Astrocyte (in vitro differentiated cells and primary cell): Measurements from ENCODE around the gene C1orf56. TPM values are rescaled to one million over a fixed set of nuclear protein-coding genes. Genes with fewer than 3 reads are reported as not detected.

Experiments used
- DNase-seq: peaks from one replicate; pipeline ENCODE4 v3.0.0-alpha.2; 2010; ENCODE audit warnings: low read depth
- FAIRE-seq: peaks from 2 replicates; lab custom pipeline; 2011; peaks lifted over from hg19 to GRCh38; lab: Jason Lieb, UNC
- H2AFZ ChIP-seq: 2 replicates; pipeline ENCODE4 v1.6.0; 2012; ENCODE audit warnings: low read depth, low read length, inconsistent platforms
- H3K27ac ChIP-seq: 2 replicates; pipeline ENCODE4 v1.5.1; 2011; ENCODE audit warnings: low read depth, low read length, inconsistent platforms
- H3K27me3 ChIP-seq: 2 replicates; pipeline ENCODE4 v1.6.0; 2011; ENCODE audit warnings: low read length, inconsistent platforms; ENCODE audit not compliant: insufficient read depth
- H3K36me3 ChIP-seq: 2 replicates; pipeline ENCODE4 v1.5.1; 2011; ENCODE audit warnings: low read length, inconsistent platforms; ENCODE audit not compliant: insufficient read depth
- H3K4me1 ChIP-seq: 2 replicates; pipeline ENCODE4 v1.5.1; 2011; ENCODE audit warnings: low read length, inconsistent platforms; ENCODE audit not compliant: insufficient read depth
- H3K4me2 ChIP-seq: 2 replicates; pipeline ENCODE4 v1.6.0; 2012; ENCODE audit warnings: low read length, inconsistent platforms
- H3K4me3 ChIP-seq: 2 replicates; pipeline ENCODE4 v1.5.1; 2011; ENCODE audit warnings: low read depth, mild to moderate bottlenecking, low read length, inconsistent platforms; ENCODE audit not compliant: insufficient read depth
- H3K79me2 ChIP-seq: 2 replicates; pipeline ENCODE4 v1.6.0; 2012; ENCODE audit warnings: mild to moderate bottlenecking, low read length, inconsistent platforms; ENCODE audit not compliant: insufficient read depth
- H3K9ac ChIP-seq: 2 replicates; pipeline ENCODE4 v1.6.0; 2012; ENCODE audit warnings: mild to moderate bottlenecking, low read length, inconsistent platforms
- H3K9me3 ChIP-seq: 2 replicates; pipeline ENCODE4 v1.5.1; 2012; ENCODE audit warnings: low read depth, mild to moderate bottlenecking, low read length, inconsistent platforms; ENCODE audit not compliant: insufficient read depth
- H4K20me1 ChIP-seq: 2 replicates; pipeline ENCODE4 v1.6.0; 2012; ENCODE audit warnings: low read length, inconsistent platforms; ENCODE audit not compliant: insufficient read depth
- H3K27ac Mint-ChIP-seq: one replicate; pipeline ENCODE4 v1.8.0; 2021; ENCODE audit warnings: mild to moderate bottlenecking, mixed read lengths; ENCODE audit not compliant: unreplicated experiment
- H3K27me3 Mint-ChIP-seq: one replicate; pipeline ENCODE4 v1.8.0; 2021; ENCODE audit warnings: low read depth, mixed read lengths; ENCODE audit not compliant: unreplicated experiment
- H3K36me3 Mint-ChIP-seq: one replicate; pipeline ENCODE4 v1.8.0; 2021; ENCODE audit warnings: low read depth, mixed read lengths; ENCODE audit not compliant: unreplicated experiment
- H3K4me1 Mint-ChIP-seq: one replicate; pipeline ENCODE4 v1.8.0; 2021; ENCODE audit warnings: low read depth, mixed read lengths; ENCODE audit not compliant: unreplicated experiment
- H3K4me3 Mint-ChIP-seq: one replicate; pipeline ENCODE4 v1.8.0; 2021; ENCODE audit warnings: mild to moderate bottlenecking, moderate library complexity, mixed read lengths; ENCODE audit not compliant: unreplicated experiment
- H3K9me3 Mint-ChIP-seq: one replicate; pipeline ENCODE4 v1.8.0; 2021; ENCODE audit warnings: mild to moderate bottlenecking, mixed read lengths; ENCODE audit not compliant: unreplicated experiment
- CTCF ChIP-seq: IDR thresholded peaks from 2 replicates; pipeline ENCODE4 v1.5.1; 2011; ENCODE audit warnings: low read depth, mild to moderate bottlenecking, inconsistent platforms, low read length, moderate library complexity; ENCODE audit not compliant: insufficient read depth
- EZH2 ChIP-seq: IDR thresholded peaks from 2 replicates; pipeline ENCODE4 v1.6.1; 2012; ENCODE audit warnings: mild to moderate bottlenecking, low read length, inconsistent platforms; ENCODE audit not compliant: insufficient read depth
- total RNA-seq: library from RNA; stranded (reverse); gene quantifications from 2 replicates; pipeline ENCODE4 v1.2.1, GENCODE V29; 2021

Gene C1orf56
- total RNA-seq, 1 donor from 2014 or later, result 1.3 TPM

DNA sequence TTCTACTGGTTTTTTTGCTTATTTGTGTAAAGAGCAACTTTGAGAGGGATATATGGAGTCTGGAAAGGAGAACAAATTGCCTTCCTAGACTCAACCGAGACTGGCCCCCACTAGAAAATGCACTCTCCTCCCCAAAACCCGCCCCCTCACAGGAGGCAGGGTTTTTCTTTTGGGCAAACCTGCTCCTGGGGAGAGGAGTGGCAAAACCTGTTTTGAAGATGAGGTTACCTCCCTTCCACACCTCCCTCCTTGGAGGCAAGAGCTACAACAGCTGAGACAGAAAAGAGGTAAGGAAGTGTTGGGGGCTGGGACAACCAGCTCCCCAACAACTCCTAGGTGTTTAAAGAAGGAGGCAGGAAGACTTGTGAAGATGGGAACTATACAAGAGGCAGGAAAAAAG lies 11.2 kb upstream of the C1orf56 start, which contains the start of gene BNIPL:
Gene BNIPL (plus strand): TSS at position 231 of the 400 bp plus-strand sequence. CDS start 140 bp downstream, at position 371.
- Histone ChIP-seq H3K36me3 (no peaks in the 10 kb centered on the region), H3K27ac (no peak within 1 kb of the TSS), H4K20me1 (no peaks in the 10 kb centered on the region), H3K27me3 (no peaks in the 10 kb centered on the region), H3K9ac (no peak within 1 kb of the TSS), H3K4me3 (no peak within 1 kb of the TSS), H3K9me3 (no peaks in the 10 kb centered on the region), H3K79me2 (no peaks in the 10 kb centered on the region), H3K4me2 (no peak within 1 kb of the TSS), H3K4me1 (no peaks in the 10 kb centered on the region), H2AFZ (no peak within 1 kb of the TSS)
- peaks cover 8% of the 10 kb centered on the region for H3K4me1 Mint-ChIP-seq
- DNase-seq (no peak), FAIRE-seq (no peak)
- H3K27me3 Mint-ChIP-seq, result no peaks in the 10 kb centered on the region
- peaks cover 23% of the 10 kb centered on the region for H3K36me3 Mint-ChIP-seq
- no peak within 1 kb of the TSS for H3K27ac Mint-ChIP-seq
- no peak within 1 kb of the TSS for H3K4me3 Mint-ChIP-seq
- no peaks in the 10 kb centered on the region for H3K9me3 Mint-ChIP-seq
- TF ChIP-seq CTCF (no peak), EZH2 (no peak)

GRCh38 chr1:151037032-151037431 lies 10.5 kb upstream of the C1orf56 start:
- no peak for TF ChIP-seq CTCF
- no peak for TF ChIP-seq EZH2
- FAIRE-seq, result no peak
- H3K36me3 Mint-ChIP-seq, result peaks cover 21% of the 10 kb centered on the region
- Histone ChIP-seq H3K27me3 (no peaks in the 10 kb centered on the region), H2AFZ (no peak overlapping the region), H4K20me1 (no peaks in the 10 kb centered on the region), H3K9me3 (no peaks in the 10 kb centered on the region), H3K36me3 (no peaks in the 10 kb centered on the region), H3K4me2 (no peak overlapping the region), H3K27ac (no peak overlapping the region), H3K79me2 (no peaks in the 10 kb centered on the region), H3K4me1 (no peaks in the 10 kb centered on the region), H3K9ac (no peak overlapping the region), H3K4me3 (no peak overlapping the region)
- H3K4me3 Mint-ChIP-seq, result no peak overlapping the region
- no peak for DNase-seq
- H3K4me1 Mint-ChIP-seq, result peaks cover 8% of the 10 kb centered on the region
- H3K27me3 Mint-ChIP-seq, result no peaks in the 10 kb centered on the region
- no peaks in the 10 kb centered on the region for H3K9me3 Mint-ChIP-seq
- no peak overlapping the region for H3K27ac Mint-ChIP-seq

GRCh38 chr1:151039521-151039920 lies 8.0 kb upstream of the C1orf56 start:
- Histone ChIP-seq H3K79me2 (no peaks in the 10 kb centered on the region), H4K20me1 (no peaks in the 10 kb centered on the region), H3K9me3 (no peaks in the 10 kb centered on the region), H3K9ac (no peak overlapping the region), H3K4me2 (no peak overlapping the region), H2AFZ (no peak overlapping the region), H3K27ac (no peak overlapping the region), H3K4me3 (no peak overlapping the region), H3K27me3 (no peaks in the 10 kb centered on the region), H3K36me3 (no peaks in the 10 kb centered on the region), H3K4me1 (no peaks in the 10 kb centered on the region)
- no peak overlapping the region for H3K27ac Mint-ChIP-seq
- no peak for DNase-seq
- no peaks in the 10 kb centered on the region for H3K27me3 Mint-ChIP-seq
- FAIRE-seq, result no peak
- H3K36me3 Mint-ChIP-seq, result peaks cover 17% of the 10 kb centered on the region
- TF ChIP-seq EZH2 (no peak), CTCF (no peak)
- H3K9me3 Mint-ChIP-seq, result no peaks in the 10 kb centered on the region
- peaks cover under 1% of the 10 kb centered on the region for H3K4me1 Mint-ChIP-seq
- H3K4me3 Mint-ChIP-seq, result no peak overlapping the region
